Measurements from ENCODE around the gene USP19. TPM values are rescaled to one million over a fixed set of nuclear protein-coding genes. Genes with fewer than 3 reads are reported as not detected.
A peak's percentile ranks its signal among the peaks of the same experiment; 100 is the strongest.

Gene USP19
- total RNA-seq, 1 donor from 2014 or later: 81.1 TPM

- H3K27ac Mint-ChIP-seq: peak overlapping the region; percentile 56
- peaks cover 4% of the 10 kb centered on the region for H3K4me1 Mint-ChIP-seq (ENCODE audit: low read depth)
- no peak for TF ChIP-seq CTCF (IDR thresholded peaks at IDR 0.05; ENCODE audit: unreplicated experiment)
- H3K27me3 Mint-ChIP-seq: no peaks in the 10 kb centered on the region
- H3K9me3 Mint-ChIP-seq (ENCODE audit: low read depth): no peaks in the 10 kb centered on the region
- no peak overlapping the region for H3K4me3 Mint-ChIP-seq (ENCODE audit: low read depth)
- no peaks in the 10 kb centered on the region for H3K36me3 Mint-ChIP-seq (ENCODE audit: insufficient read depth)
- DNase-seq (ENCODE audit: low spot score, unreplicated experiment): no peak
Measured at GRCh38 chr3:49158792-49159191, 38.2 kb upstream of the USP19 start.

- no peak for DNase-seq (ENCODE audit: low spot score, unreplicated experiment)
- Mint-ChIP-seq H3K27ac (no peak overlapping the region), H3K4me1 (ENCODE audit: low read depth) (peaks cover 4% of the 10 kb centered on the region), H3K36me3 (ENCODE audit: insufficient read depth) (no peaks in the 10 kb centered on the region), H3K27me3 (no peaks in the 10 kb centered on the region), H3K4me3 (ENCODE audit: low read depth) (no peak overlapping the region), H3K9me3 (ENCODE audit: low read depth) (no peaks in the 10 kb centered on the region)
- peak; percentile 55 for TF ChIP-seq CTCF (IDR thresholded peaks at IDR 0.05; ENCODE audit: unreplicated experiment)
Measured at GRCh38 chr3:49158103-49158709, 37.6 kb upstream of the USP19 start.

- Mint-ChIP-seq H3K27me3 (no peaks in the 10 kb centered on the region), H3K36me3 (ENCODE audit: insufficient read depth) (no peaks in the 10 kb centered on the region), H3K9me3 (ENCODE audit: low read depth) (no peaks in the 10 kb centered on the region), H3K4me3 (ENCODE audit: low read depth) (no peak overlapping the region), H3K4me1 (ENCODE audit: low read depth) (peaks cover 4% of the 10 kb centered on the region), H3K27ac (no peak overlapping the region)
- DNase-seq (ENCODE audit: low spot score, unreplicated experiment): no peak
- TF ChIP-seq CTCF (IDR thresholded peaks at IDR 0.05; ENCODE audit: unreplicated experiment): no peak
Measured at GRCh38 chr3:49157289-49157688, 36.7 kb upstream of the USP19 start.

- Mint-ChIP-seq H3K27ac (no peak overlapping the region), H3K4me3 (ENCODE audit: low read depth) (no peak overlapping the region), H3K36me3 (ENCODE audit: insufficient read depth) (no peaks in the 10 kb centered on the region), H3K27me3 (peaks cover 4% of the 10 kb centered on the region), H3K4me1 (ENCODE audit: low read depth) (peaks cover 4% of the 10 kb centered on the region), H3K9me3 (ENCODE audit: low read depth) (no peaks in the 10 kb centered on the region)
- no peak for DNase-seq (ENCODE audit: low spot score, unreplicated experiment)
- no peak for TF ChIP-seq CTCF (IDR thresholded peaks at IDR 0.05; ENCODE audit: unreplicated experiment)
Measured at GRCh38 chr3:49153349-49153912, 32.8 kb upstream of the USP19 start.

GRCh38 chr3:49151610-49152009 is 31.0 kb upstream of the USP19 start:
- no peaks in the 10 kb centered on the region for H3K4me1 Mint-ChIP-seq (ENCODE audit: low read depth)
- no peak for DNase-seq (ENCODE audit: low spot score, unreplicated experiment)
- H3K9me3 Mint-ChIP-seq (ENCODE audit: low read depth): no peaks in the 10 kb centered on the region
- no peak for TF ChIP-seq CTCF (IDR thresholded peaks at IDR 0.05; ENCODE audit: unreplicated experiment)
- no peaks in the 10 kb centered on the region for H3K36me3 Mint-ChIP-seq (ENCODE audit: insufficient read depth)
- peaks cover 7% of the 10 kb centered on the region for H3K27me3 Mint-ChIP-seq
- no peak overlapping the region for H3K27ac Mint-ChIP-seq
- H3K4me3 Mint-ChIP-seq (ENCODE audit: low read depth): no peak overlapping the region

All from progenitor cell of endocrine pancreas (in vitro differentiated cells).